B cell (primary cell): Measurements from ENCODE around the gene SMARCD3.

Experiments used
- CTCF ChIP-seq: fragments of 200-600 bp; IDR thresholded peaks from one replicate; pipeline ENCODE4 v1.8.0; 2022; ENCODE audit warnings: antibody characterized with exemption, mild to moderate bottlenecking
- EZH2 ChIP-seq: IDR thresholded peaks from 2 replicates; pipeline ENCODE4 v1.6.1; 2012; ENCODE audit warnings: borderline replicate concordance, low read depth, mild to moderate bottlenecking, moderate library complexity, low read length; ENCODE audit not compliant: insufficient read depth, poor library complexity, severe bottlenecking

DNA sequence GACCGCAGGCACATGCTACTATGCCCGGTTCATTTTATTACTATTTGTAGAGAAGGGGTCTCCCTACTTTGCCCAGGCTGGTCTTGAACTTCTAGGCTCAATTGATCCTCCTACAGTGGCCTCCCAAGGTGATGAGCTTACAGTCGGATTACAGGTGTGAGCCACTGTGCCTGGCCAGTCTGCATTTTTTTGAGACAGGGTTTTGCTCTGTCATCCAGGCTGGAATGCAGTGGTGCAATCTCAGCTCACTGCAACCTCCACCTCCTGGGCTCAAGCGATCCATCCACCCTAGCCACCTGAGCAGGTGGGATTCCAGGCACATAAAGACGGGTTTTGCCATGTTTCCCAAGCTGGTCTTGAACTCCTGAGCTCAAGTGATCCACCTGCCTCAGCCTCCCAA, 35.9 kb downstream of the SMARCD3 start:
- TF ChIP-seq CTCF, result no peak
- TF ChIP-seq EZH2, result no peak
